Measurements from ENCODE around the gene EHMT1.

The EHMT1 gene

GRCh38 chr9:137745541-137745991 is 126.8 kb downstream of the EHMT1 start:
- peak; percentile 43 for DNase-seq

GRCh38 chr9:137748311-137748710 is 129.5 kb downstream of the EHMT1 start:
- DNase-seq, result no peak

GRCh38 chr9:137748741-137749140 is 129.9 kb downstream of the EHMT1 start:
- no peak for DNase-seq

- DNase-seq, result no peak
Observed at GRCh38 chr9:137749511-137749910, 130.7 kb downstream of the EHMT1 start.

- DNase-seq, result no peak
Observed at GRCh38 chr9:137750007-137750406, 131.2 kb downstream of the EHMT1 start.

GRCh38 chr9:137750566-137750965 is 131.8 kb downstream of the EHMT1 start:
- DNase-seq, result no peak

- no peak for DNase-seq
Observed at GRCh38 chr9:137751616-137752015, 132.8 kb downstream of the EHMT1 start.

- no peak for DNase-seq
Observed at GRCh38 chr9:137752426-137752825, 133.6 kb downstream of the EHMT1 start.

- no peak for DNase-seq
Observed at GRCh38 chr9:137753192-137753765, 134.5 kb downstream of the EHMT1 start.

GRCh38 chr9:137755261-137755927 is 136.6 kb downstream of the EHMT1 start:
- DNase-seq, result no peak

- no peak for DNase-seq
Observed at GRCh38 chr9:137756045-137756744, 137.4 kb downstream of the EHMT1 start.

- no peak for DNase-seq
Observed at GRCh38 chr9:137757139-137757538, 138.3 kb downstream of the EHMT1 start.

GRCh38 chr9:137757613-137758029 is 138.8 kb downstream of the EHMT1 start:
- DNase-seq, result no peak

- no peak for DNase-seq
Observed at GRCh38 chr9:137758067-137758466, 139.3 kb downstream of the EHMT1 start.

- no peak for DNase-seq
Observed at GRCh38 chr9:137759117-137759516, 140.3 kb downstream of the EHMT1 start.

GRCh38 chr9:137759649-137760321 is 141.0 kb downstream of the EHMT1 start:
- DNase-seq, result no peak

GRCh38 chr9:137760426-137760825 is 141.6 kb downstream of the EHMT1 start:
- DNase-seq, result no peak

- DNase-seq, result no peak
Observed at GRCh38 chr9:137761032-137761431, 142.2 kb downstream of the EHMT1 start.

- no peak for DNase-seq
Observed at GRCh38 chr9:137761793-137762192, 143.0 kb downstream of the EHMT1 start.

GRCh38 chr9:137762414-137763061 is 143.7 kb downstream of the EHMT1 start:
- DNase-seq, result no peak

GRCh38 chr9:137763271-137763955 is 144.6 kb downstream of the EHMT1 start:
- DNase-seq, result no peak

- DNase-seq, result no peak
Observed at GRCh38 chr9:137764171-137764671, 145.4 kb downstream of the EHMT1 start.

Measured in NK-92 treated with Interleukin-12 subunit alpha and Interleukin-12 subunit beta, amount 100 ng/mL, for 24 hours (cell line).